KMS-11 (cell line): Measurements from ENCODE around the gene MTTP.

ENCODE experiments used
- H2AFZ ChIP-seq: fragments of 200-600 bp; sonication (generic); 2 replicates; pipeline ENCODE4 v1.6.1; 2016; ENCODE audit warnings: antibody characterized with exemption, mixed run types, low read depth
- H3K27ac ChIP-seq: fragments of 200-600 bp; sonication (generic); 2 replicates; pipeline ENCODE4 v1.6.1; 2016; ENCODE audit warnings: mild to moderate bottlenecking, mixed run types
- H3K27me3 ChIP-seq: fragments of 200-600 bp; sonication (generic); 2 replicates; pipeline ENCODE4 v1.6.1; 2017; ENCODE audit warnings: mild to moderate bottlenecking, low read depth, mixed run types, moderate library complexity; ENCODE audit not compliant: insufficient read depth
- H3K36me3 ChIP-seq: fragments of 200-600 bp; sonication (generic); 2 replicates; pipeline ENCODE4 v1.6.1; 2017; ENCODE audit warnings: mild to moderate bottlenecking, mixed run types; ENCODE audit not compliant: insufficient read depth
- H3K4me1 ChIP-seq: fragments of 200-600 bp; sonication (generic); 2 replicates; pipeline ENCODE4 v1.6.1; 2016; ENCODE audit warnings: mild to moderate bottlenecking, low read depth, mixed run types; ENCODE audit not compliant: poor library complexity, severe bottlenecking
- H3K4me2 ChIP-seq: fragments of 200-600 bp; sonication (generic); 2 replicates; pipeline ENCODE4 v1.7.0; 2016; ENCODE audit warnings: mild to moderate bottlenecking, mixed run types
- H3K4me3 ChIP-seq: fragments of 200-600 bp; sonication (generic); IDR thresholded peaks from 2 replicates; pipeline ENCODE4 v1.6.1; 2017; ENCODE audit warnings: low read depth, low read length, mixed read lengths; ENCODE audit not compliant: insufficient read depth
- H3K79me2 ChIP-seq: fragments of 200-600 bp; sonication (generic); 2 replicates; pipeline ENCODE4 v1.6.1; 2016; ENCODE audit warnings: low read depth, mixed run types; ENCODE audit not compliant: insufficient read depth
- H3K9ac ChIP-seq: fragments of 200-600 bp; sonication (generic); 2 replicates; pipeline ENCODE4 v1.6.1; 2016; ENCODE audit warnings: mild to moderate bottlenecking, mixed run types
- H4K20me1 ChIP-seq: fragments of 200-600 bp; sonication (generic); 2 replicates; pipeline ENCODE4 v1.6.1; 2016; ENCODE audit warnings: mild to moderate bottlenecking, mixed run types; ENCODE audit not compliant: insufficient read depth
- TF ChIP-seq, protein P1 (sequence below): fragments of 200-600 bp; sonication (generic); conservative IDR thresholded peaks from 2 replicates; pipeline ENCODE4 v1.6.1; 2017; ENCODE audit warnings: low read depth, mild to moderate bottlenecking, antibody characterized with exemption, low read length, moderate library complexity, mixed read lengths

MTTP gene

DNA sequence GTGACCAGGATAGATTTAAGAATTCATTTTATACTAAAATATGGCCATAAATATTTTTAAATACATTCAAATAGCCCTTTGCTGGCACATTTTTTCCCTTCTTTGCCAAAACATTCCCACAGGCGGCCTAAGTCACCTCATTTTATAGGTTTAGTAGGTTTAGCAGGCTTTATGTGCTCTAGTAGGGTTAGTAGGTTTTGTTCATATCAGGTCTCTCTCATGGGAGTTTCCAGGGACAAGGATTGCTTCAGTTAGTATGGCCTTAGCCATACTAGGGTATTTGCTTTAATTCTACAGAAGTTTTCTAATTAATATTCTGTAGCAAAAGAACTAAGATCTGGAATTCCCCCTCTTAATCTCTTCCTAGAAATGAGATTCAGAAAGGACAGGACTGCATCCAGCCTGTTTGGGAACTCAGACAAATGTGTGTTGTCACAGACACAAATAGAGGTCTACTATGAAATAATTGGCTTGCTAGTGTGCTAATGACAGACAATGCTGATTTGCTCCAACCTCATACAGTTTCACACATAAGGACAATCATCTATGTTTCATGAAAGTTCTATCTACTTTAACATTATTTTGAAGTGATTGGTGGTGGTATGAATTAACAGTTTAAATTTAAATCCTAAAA is 772 bp upstream of the MTTP start:
- TF ChIP-seq, protein P1, sequence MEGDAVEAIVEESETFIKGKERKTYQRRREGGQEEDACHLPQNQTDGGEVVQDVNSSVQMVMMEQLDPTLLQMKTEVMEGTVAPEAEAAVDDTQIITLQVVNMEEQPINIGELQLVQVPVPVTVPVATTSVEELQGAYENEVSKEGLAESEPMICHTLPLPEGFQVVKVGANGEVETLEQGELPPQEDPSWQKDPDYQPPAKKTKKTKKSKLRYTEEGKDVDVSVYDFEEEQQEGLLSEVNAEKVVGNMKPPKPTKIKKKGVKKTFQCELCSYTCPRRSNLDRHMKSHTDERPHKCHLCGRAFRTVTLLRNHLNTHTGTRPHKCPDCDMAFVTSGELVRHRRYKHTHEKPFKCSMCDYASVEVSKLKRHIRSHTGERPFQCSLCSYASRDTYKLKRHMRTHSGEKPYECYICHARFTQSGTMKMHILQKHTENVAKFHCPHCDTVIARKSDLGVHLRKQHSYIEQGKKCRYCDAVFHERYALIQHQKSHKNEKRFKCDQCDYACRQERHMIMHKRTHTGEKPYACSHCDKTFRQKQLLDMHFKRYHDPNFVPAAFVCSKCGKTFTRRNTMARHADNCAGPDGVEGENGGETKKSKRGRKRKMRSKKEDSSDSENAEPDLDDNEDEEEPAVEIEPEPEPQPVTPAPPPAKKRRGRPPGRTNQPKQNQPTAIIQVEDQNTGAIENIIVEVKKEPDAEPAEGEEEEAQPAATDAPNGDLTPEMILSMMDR, result no peak
- Histone ChIP-seq H4K20me1 (no peaks in the 10 kb centered on the region), H3K9ac (no peak overlapping the region), H3K4me3 (no peak overlapping the region), H3K27ac (no peak overlapping the region), H2AFZ (no peak overlapping the region), H3K79me2 (no peaks in the 10 kb centered on the region), H3K4me1 (no peaks in the 10 kb centered on the region), H3K4me2 (no peak overlapping the region), H3K27me3 (no peaks in the 10 kb centered on the region), H3K36me3 (no peaks in the 10 kb centered on the region)

DNA sequence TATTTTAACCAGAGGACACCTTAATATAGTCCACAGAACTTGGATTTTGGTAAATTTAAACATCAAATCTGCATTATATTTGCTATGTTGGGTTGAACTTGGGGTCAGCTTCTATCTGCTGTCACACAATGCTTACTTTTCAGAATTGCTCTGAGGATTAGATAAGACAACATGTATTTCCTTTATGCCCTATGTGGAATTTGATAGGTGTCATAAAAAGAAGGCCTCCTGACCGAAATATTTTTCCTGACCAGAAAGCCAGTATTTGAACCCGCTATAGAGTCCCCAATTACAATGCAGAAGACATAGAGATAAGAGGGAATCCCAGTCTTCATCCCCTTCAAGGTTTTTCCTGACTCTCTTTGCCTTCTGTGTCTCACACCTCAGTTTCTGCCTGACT is 4.1 kb downstream of the MTTP start:
- H3K27ac ChIP-seq, result no peak overlapping the region
- no peak overlapping the region for H3K4me2 ChIP-seq
- no peaks in the 10 kb centered on the region for H3K4me1 ChIP-seq
- TF ChIP-seq, protein P1, result no peak
- H4K20me1 ChIP-seq, result no peaks in the 10 kb centered on the region
- H3K9ac ChIP-seq, result no peak overlapping the region
- H3K36me3 ChIP-seq, result no peaks in the 10 kb centered on the region
- H3K79me2 ChIP-seq, result no peaks in the 10 kb centered on the region
- H3K4me3 ChIP-seq, result no peak overlapping the region
- no peak overlapping the region for H2AFZ ChIP-seq
- H3K27me3 ChIP-seq, result no peaks in the 10 kb centered on the region

DNA sequence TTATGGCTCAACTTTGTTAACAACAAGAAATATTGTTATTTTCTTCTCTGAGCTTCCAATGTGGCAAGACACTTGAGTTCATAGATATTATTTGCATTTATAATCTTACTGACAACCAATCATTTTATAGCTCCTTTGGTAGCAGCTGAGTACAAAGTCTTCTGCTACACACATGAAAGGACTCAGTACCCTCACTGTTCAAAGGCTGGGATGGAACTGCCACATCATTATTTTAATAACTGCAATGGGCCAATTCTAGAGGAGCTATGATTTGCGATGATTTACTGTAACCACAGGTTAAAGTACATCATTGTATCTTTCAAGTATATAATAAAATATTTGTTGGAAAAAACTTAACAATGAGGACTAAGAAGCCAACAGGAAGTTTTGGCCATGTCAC is 10.9 kb downstream of the MTTP start:
- Histone ChIP-seq H2AFZ (no peak overlapping the region), H3K27me3 (no peaks in the 10 kb centered on the region), H4K20me1 (no peaks in the 10 kb centered on the region), H3K9ac (no peak overlapping the region), H3K36me3 (no peaks in the 10 kb centered on the region), H3K4me2 (no peak overlapping the region), H3K79me2 (no peaks in the 10 kb centered on the region), H3K27ac (no peak overlapping the region), H3K4me1 (no peaks in the 10 kb centered on the region), H3K4me3 (no peak overlapping the region)
- TF ChIP-seq, protein P1, result no peak

DNA sequence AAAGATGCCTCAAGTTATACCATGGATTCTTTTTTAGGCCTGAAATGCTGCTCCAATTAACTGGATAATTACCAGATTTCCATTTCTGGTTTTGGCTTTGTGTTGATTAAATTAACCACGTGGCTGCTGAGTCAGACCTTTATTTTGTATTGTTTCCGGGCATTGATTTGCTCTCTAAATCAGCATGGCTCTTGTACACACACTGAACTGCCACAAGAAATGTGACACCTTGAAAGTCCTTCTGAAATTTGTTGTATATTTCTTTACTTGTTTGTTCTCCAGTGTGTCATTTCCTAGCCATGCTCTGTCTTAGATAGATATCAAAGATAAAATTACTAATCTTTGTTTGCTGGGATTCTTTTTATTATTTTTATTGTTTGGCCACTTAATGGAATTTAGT is 11.7 kb downstream of the MTTP start:
- Histone ChIP-seq H4K20me1 (no peaks in the 10 kb centered on the region), H3K9ac (no peak overlapping the region), H3K4me3 (no peak overlapping the region), H3K4me2 (no peak overlapping the region), H3K27me3 (no peaks in the 10 kb centered on the region), H2AFZ (no peak overlapping the region), H3K36me3 (no peaks in the 10 kb centered on the region), H3K4me1 (no peaks in the 10 kb centered on the region), H3K27ac (no peak overlapping the region), H3K79me2 (no peaks in the 10 kb centered on the region)
- TF ChIP-seq, protein P1, result no peak
